Mesenchymal stem cell (in vitro differentiated cells and primary cell): ENCODE results near the gene TUBB4B.

Experiments used
- DNase-seq: peaks from one replicate; pipeline ENCODE4 v3.0.0-alpha.2; 2013
- H2AFZ ChIP-seq: one replicate; pipeline ENCODE4 v1.6.1; 2013; ENCODE audit warnings: low read depth, mild to moderate bottlenecking, control low read depth, inconsistent platforms, low read length, moderate library complexity
- H2AK5ac ChIP-seq: 2 replicates; pipeline ENCODE4 v1.6.1; 2013; ENCODE audit warnings: low read length, moderate library complexity, mild to moderate bottlenecking, inconsistent platforms; ENCODE audit not compliant: severe bottlenecking
- H2BK120ac ChIP-seq: one replicate; pipeline ENCODE4 v1.6.1; 2013; ENCODE audit warnings: low read depth, mild to moderate bottlenecking, inconsistent platforms, low read length, moderate library complexity
- H2BK12ac ChIP-seq, 2 experiments: one replicate each; pipeline ENCODE4 v1.6.1; 2013; ENCODE audit warnings: inconsistent platforms in 2 of 2, low read length in 2 of 2, mild to moderate bottlenecking in 2 of 2, moderate library complexity in 2 of 2, control low read depth in 1 of 2
- H2BK15ac ChIP-seq: one replicate; pipeline ENCODE4 v1.6.1; 2013; ENCODE audit warnings: mild to moderate bottlenecking, low read depth, inconsistent platforms; ENCODE audit not compliant: poor library complexity, severe bottlenecking
- H2BK5ac ChIP-seq: 2 replicates; pipeline ENCODE4 v1.6.1; 2013; ENCODE audit warnings: low read depth, mild to moderate bottlenecking, low read length, control low read depth, inconsistent platforms; ENCODE audit not compliant: poor library complexity, severe bottlenecking
- H3K14ac ChIP-seq, 2 experiments: one replicate each; pipeline ENCODE4 v1.6.1; 2013; ENCODE audit warnings: inconsistent platforms in 2 of 2, low read length in 2 of 2, control low read depth in 1 of 2, mild to moderate bottlenecking in 1 of 2, moderate library complexity in 1 of 2
- H3K18ac ChIP-seq, 2 experiments: one replicate each; pipeline ENCODE4 v1.6.1; 2013; ENCODE audit warnings: inconsistent platforms in 2 of 2, low read length in 2 of 2, control low read depth in 1 of 2, low read depth in 1 of 2, mild to moderate bottlenecking in 1 of 2
- H3K23ac ChIP-seq, 2 experiments: one replicate each; pipeline ENCODE4 v1.6.1; 2013; ENCODE audit warnings: inconsistent platforms in 2 of 2, low read length in 2 of 2, mild to moderate bottlenecking in 2 of 2, moderate library complexity in 2 of 2, control low read depth in 1 of 2
- H3K27ac ChIP-seq: 2 replicates; pipeline ENCODE4 v1.5.1; 2013; ENCODE audit warnings: mild to moderate bottlenecking, moderate library complexity, low read length, control low read depth, inconsistent platforms; ENCODE audit not compliant: poor library complexity, severe bottlenecking
- H3K27me3 ChIP-seq, 2 experiments: 2 replicates each; pipeline versions ENCODE4 v1.6.1 to v1.7.0; 2013; ENCODE audit warnings: low read length in 2 of 2, mild to moderate bottlenecking in 2 of 2, moderate library complexity in 2 of 2, control low read depth in 1 of 2, inconsistent platforms in 1 of 2; ENCODE audit not compliant: control insufficient read depth in 1 of 2, insufficient read depth in 1 of 2
- H3K36me3 ChIP-seq, 2 experiments: 2 replicates each; pipeline versions ENCODE4 v1.6.1 to v1.7.0; 2013; ENCODE audit warnings: low read length in 2 of 2, control low read depth in 1 of 2, inconsistent platforms in 1 of 2, low read depth in 1 of 2, mild to moderate bottlenecking in 1 of 2; ENCODE audit not compliant: insufficient read depth in 2 of 2, control insufficient read depth in 1 of 2
- H3K4ac ChIP-seq, 2 experiments: one replicate each; pipeline ENCODE4 v1.6.1; 2013; ENCODE audit warnings: inconsistent platforms in 2 of 2, low read length in 2 of 2, mild to moderate bottlenecking in 2 of 2, moderate library complexity in 2 of 2, control low read depth in 1 of 2, low read depth in 1 of 2
- H3K4me1 ChIP-seq: 2 replicates; pipeline ENCODE4 v1.6.1; 2013; ENCODE audit warnings: low read depth, low read length, control low read depth; ENCODE audit not compliant: control insufficient read depth, insufficient read depth
- H3K4me2 ChIP-seq: 2 replicates; pipeline ENCODE4 v1.6.1; 2013; ENCODE audit warnings: low read length, mild to moderate bottlenecking, inconsistent platforms; ENCODE audit not compliant: poor library complexity, severe bottlenecking
- H3K4me3 ChIP-seq, 2 experiments: 2 replicates each; pipeline versions ENCODE4 v1.5.1 to v1.7.0; 2013; ENCODE audit warnings: low read length in 2 of 2, mild to moderate bottlenecking in 2 of 2, control low read depth in 1 of 2, low read depth in 1 of 2; ENCODE audit not compliant: insufficient read depth in 1 of 2
- H3K79me1 ChIP-seq: replicated peaks from 2 replicates; pipeline ENCODE4 v1.6.1; 2013; ENCODE audit warnings: mild to moderate bottlenecking, control low read depth, low read length, inconsistent platforms; ENCODE audit not compliant: poor library complexity, severe bottlenecking
- H3K9ac ChIP-seq: 2 replicates; pipeline ENCODE4 v1.7.0; 2013; ENCODE audit warnings: mild to moderate bottlenecking, low read length, moderate library complexity
- H3K9me3 ChIP-seq: 2 replicates; pipeline ENCODE4 v1.7.0; 2013; ENCODE audit warnings: mild to moderate bottlenecking, low read length; ENCODE audit not compliant: control insufficient read depth
- H4K8ac ChIP-seq: one replicate; pipeline ENCODE4 v1.6.1; 2013; ENCODE audit warnings: inconsistent platforms, mild to moderate bottlenecking, low read length, moderate library complexity
- H4K91ac ChIP-seq: one replicate; pipeline ENCODE4 v1.6.1; 2013; ENCODE audit warnings: mild to moderate bottlenecking, low read length, inconsistent platforms
- WGBS: methylation state at CpG from one replicate; pipeline ENCODE4 v1.1.7; 2013; ENCODE audit warnings: mixed read lengths; 5-methylcytosine and 5-hydroxymethylcytosine counted together

TUBB4B gene

GRCh38 chr9:137281345-137282116, 40.4 kb downstream of the TUBB4B start:
- H3K23ac ChIP-seq = peak overlapping the region in 1 of 2 experiments; percentile 41
- H2BK15ac ChIP-seq = peak overlapping the region; percentile 28
- H2BK5ac ChIP-seq = no peak overlapping the region
- H3K36me3 ChIP-seq = peaks cover 0 to 42% of the 10 kb centered on the region in 2 experiments
- no peak overlapping the region for H3K27ac ChIP-seq
- no peaks in the 10 kb centered on the region for H3K9me3 ChIP-seq
- peaks cover 23% of the 10 kb centered on the region for H3K79me1 ChIP-seq
- peak overlapping the region; percentile 75 for H3K4me2 ChIP-seq
- H3K4me1 ChIP-seq = peaks cover 54% of the 10 kb centered on the region
- H2AFZ ChIP-seq = no peak overlapping the region
- peak overlapping the region; percentile 51 to 84 for H3K4ac ChIP-seq
- H2AK5ac ChIP-seq = no peak overlapping the region
- peak overlapping the region in 1 of 2 experiments; percentile 11 for H2BK12ac ChIP-seq
- H4K91ac ChIP-seq = peak overlapping the region; percentile 67
- peak overlapping the region; percentile 82 for H4K8ac ChIP-seq
- no peak overlapping the region for H3K9ac ChIP-seq
- H3K18ac ChIP-seq = peak overlapping the region; percentile 23 to 84
- 40% methylated on average over 34 of the region's 39 CpGs for WGBS
- H3K14ac ChIP-seq = peak overlapping the region in 1 of 2 experiments; percentile 38
- peak overlapping the region in 1 of 2 experiments; percentile 3 for H3K4me3 ChIP-seq
- H3K27me3 ChIP-seq = peaks cover 0 to 51% of the 10 kb centered on the region in 2 experiments
- H2BK120ac ChIP-seq = peak overlapping the region; percentile 85
- DNase-seq = no peak

DNA sequence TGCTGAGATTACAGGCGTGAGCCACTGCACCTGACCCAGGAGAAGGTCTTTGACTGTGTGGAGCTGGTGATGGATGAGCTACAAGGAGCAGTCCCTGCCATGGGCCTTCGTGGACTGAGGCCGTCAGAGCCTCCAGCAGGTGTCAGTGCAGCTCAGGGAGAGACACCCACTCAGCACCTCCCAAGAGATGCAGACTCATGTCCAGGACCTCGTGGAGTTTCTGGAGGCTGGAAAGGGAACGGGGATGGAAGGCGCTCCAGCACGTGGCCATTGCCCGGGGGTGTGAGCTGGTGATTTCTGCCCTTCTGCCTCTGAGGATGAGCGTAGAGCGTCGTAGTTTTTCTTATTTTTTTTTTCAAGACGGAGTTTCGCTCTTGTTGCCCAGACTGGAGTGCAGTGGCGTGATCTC, 45.9 kb downstream of the TUBB4B start:
- no peak overlapping the region for H3K4me2 ChIP-seq
- no peak overlapping the region for H3K9ac ChIP-seq
- peaks cover 0 to 6% of the 10 kb centered on the region in 2 experiments for H3K36me3 ChIP-seq
- no peak overlapping the region for H3K18ac ChIP-seq
- H3K4ac ChIP-seq = no peak overlapping the region
- peaks cover 3% of the 10 kb centered on the region for H3K79me1 ChIP-seq
- H2BK12ac ChIP-seq = no peak overlapping the region
- H4K91ac ChIP-seq = no peak overlapping the region
- H3K27me3 ChIP-seq = peaks cover 0 to 18% of the 10 kb centered on the region in 2 experiments
- no peaks in the 10 kb centered on the region for H3K9me3 ChIP-seq
- no peak overlapping the region for H2AK5ac ChIP-seq
- H2BK15ac ChIP-seq = no peak overlapping the region
- H3K4me1 ChIP-seq = peaks cover 5% of the 10 kb centered on the region
- H2BK5ac ChIP-seq = no peak overlapping the region
- no peak overlapping the region for H2AFZ ChIP-seq
- DNase-seq = peak; percentile 74
- no peak overlapping the region for H2BK120ac ChIP-seq
- no peak overlapping the region for H3K14ac ChIP-seq
- no peak overlapping the region for H4K8ac ChIP-seq
- no peak overlapping the region for H3K4me3 ChIP-seq
- 60% methylated on average over 14 of the region's 14 CpGs for WGBS
- no peak overlapping the region for H3K27ac ChIP-seq
- H3K23ac ChIP-seq = no peak overlapping the region

DNA sequence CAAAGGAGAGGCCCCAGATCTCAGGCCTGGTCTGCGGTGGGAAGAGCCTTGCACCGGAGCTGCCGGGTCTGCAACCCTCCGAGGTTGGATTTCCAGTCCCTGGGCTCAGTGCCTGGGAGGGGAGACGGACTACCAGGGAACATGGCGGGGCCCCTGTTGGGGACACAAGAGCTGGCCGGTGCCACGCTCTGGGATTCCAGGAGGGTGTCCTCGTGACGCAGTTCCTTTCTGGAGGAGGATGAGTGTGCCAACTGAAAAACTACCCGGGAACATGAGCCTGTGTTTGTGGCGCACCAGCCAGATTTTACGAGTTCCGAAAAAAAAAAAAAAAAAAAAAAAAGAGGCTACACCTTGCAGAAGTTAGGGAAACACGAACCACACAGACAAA, 52.0 kb downstream of the TUBB4B start:
- WGBS = 91% methylated on average over 15 of the region's 15 CpGs
- peaks cover 4% of the 10 kb centered on the region for H3K9me3 ChIP-seq

More for the DNA sequence above, 52.0 kb downstream of the TUBB4B start:
- H3K36me3 ChIP-seq = peaks cover 0 to 4% of the 10 kb centered on the region in 2 experiments
- H3K79me1 ChIP-seq = no peaks in the 10 kb centered on the region
- peak overlapping the region in 1 of 2 experiments; percentile 52 for H3K23ac ChIP-seq
- H3K27ac ChIP-seq = no peak overlapping the region
- no peak overlapping the region for H4K91ac ChIP-seq
- peaks cover 37 to 47% of the 10 kb centered on the region in 2 experiments for H3K27me3 ChIP-seq
- no peak overlapping the region for H2BK120ac ChIP-seq
- H3K4me3 ChIP-seq = no peak overlapping the region
- no peak overlapping the region for H3K4me2 ChIP-seq
- no peak overlapping the region for H2AFZ ChIP-seq
- peaks cover 21% of the 10 kb centered on the region for H3K4me1 ChIP-seq
- H3K9ac ChIP-seq = no peak overlapping the region
- no peak overlapping the region for H4K8ac ChIP-seq
- no peak overlapping the region for H2BK5ac ChIP-seq
- no peak overlapping the region for H3K18ac ChIP-seq
- no peak overlapping the region for H3K14ac ChIP-seq
- H3K4ac ChIP-seq = no peak overlapping the region
- H2BK15ac ChIP-seq = no peak overlapping the region
- no peak for DNase-seq
- no peak overlapping the region for H2BK12ac ChIP-seq
- H2AK5ac ChIP-seq = no peak overlapping the region
